ENCODE results near the gene IQSEC3. TPM values are rescaled to one million over a fixed set of nuclear protein-coding genes. Genes with fewer than 3 reads are reported as not detected.
A peak's percentile ranks its signal among the peaks of the same experiment; 100 is the strongest.

IQSEC3 gene
- total and polyA plus RNA-seq, 2 of the 13 experiments (the other 11 are each of a cell fraction or from before 2014, with no cell fraction given), result not detected

GRCh38 chr12:210277-211141 is 143.9 kb downstream of the IQSEC3 start (continued):
- TF ChIP-seq, protein P1, sequence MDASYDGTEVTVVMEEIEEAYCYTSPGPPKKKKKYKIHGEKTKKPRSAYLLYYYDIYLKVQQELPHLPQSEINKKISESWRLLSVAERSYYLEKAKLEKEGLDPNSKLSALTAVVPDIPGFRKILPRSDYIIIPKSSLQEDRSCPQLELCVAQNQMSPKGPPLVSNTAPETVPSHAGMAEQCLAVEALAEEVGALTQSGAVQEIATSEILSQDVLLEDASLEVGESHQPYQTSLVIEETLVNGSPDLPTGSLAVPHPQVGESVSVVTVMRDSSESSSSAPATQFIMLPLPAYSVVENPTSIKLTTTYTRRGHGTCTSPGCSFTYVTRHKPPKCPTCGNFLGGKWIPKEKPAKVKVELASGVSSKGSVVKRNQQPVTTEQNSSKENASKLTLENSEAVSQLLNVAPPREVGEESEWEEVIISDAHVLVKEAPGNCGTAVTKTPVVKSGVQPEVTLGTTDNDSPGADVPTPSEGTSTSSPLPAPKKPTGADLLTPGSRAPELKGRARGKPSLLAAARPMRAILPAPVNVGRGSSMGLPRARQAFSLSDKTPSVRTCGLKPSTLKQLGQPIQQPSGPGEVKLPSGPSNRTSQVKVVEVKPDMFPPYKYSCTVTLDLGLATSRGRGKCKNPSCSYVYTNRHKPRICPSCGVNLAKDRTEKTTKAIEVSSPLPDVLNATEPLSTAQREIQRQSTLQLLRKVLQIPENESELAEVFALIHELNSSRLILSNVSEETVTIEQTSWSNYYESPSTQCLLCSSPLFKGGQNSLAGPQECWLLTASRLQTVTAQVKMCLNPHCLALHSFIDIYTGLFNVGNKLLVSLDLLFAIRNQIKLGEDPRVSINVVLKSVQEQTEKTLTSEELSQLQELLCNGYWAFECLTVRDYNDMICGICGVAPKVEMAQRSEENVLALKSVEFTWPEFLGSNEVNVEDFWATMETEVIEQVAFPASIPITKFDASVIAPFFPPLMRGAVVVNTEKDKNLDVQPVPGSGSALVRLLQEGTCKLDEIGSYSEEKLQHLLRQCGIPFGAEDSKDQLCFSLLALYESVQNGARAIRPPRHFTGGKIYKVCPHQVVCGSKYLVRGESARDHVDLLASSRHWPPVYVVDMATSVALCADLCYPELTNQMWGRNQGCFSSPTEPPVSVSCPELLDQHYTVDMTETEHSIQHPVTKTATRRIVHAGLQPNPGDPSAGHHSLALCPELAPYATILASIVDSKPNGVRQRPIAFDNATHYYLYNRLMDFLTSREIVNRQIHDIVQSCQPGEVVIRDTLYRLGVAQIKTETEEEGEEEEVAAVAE (CRISPR knock-in tag; IDR thresholded peaks at IDR 0.05; ENCODE audit: borderline replicate concordance), result peak; percentile 94
- TF ChIP-seq MATR3 (CRISPR knock-in tag; IDR thresholded peaks at IDR 0.05) (no peak), SAP130 (CRISPR knock-in tag; IDR thresholded peaks at IDR 0.05; ENCODE audit: low read depth) (peak; percentile 96), ZNF598 (CRISPR knock-in tag; IDR thresholded peaks at IDR 0.05; ENCODE audit: borderline replicate concordance) (0 out of 2 replicates have a peak, but pooled peaks have one; percentile 54), ZFP62 (CRISPR knock-in tag; IDR thresholded peaks at IDR 0.05) (no peak), ZNF556 (CRISPR knock-in tag; IDR thresholded peaks at IDR 0.05; ENCODE audit: borderline replicate concordance) (peak; percentile 98), HCFC1 (IDR thresholded peaks at IDR 0.05; ENCODE audit: low read depth, low read length) (no peak), MTA3 (CRISPR knock-in tag; IDR thresholded peaks at IDR 0.05) (no peak), TGIF2 (CRISPR knock-in tag; IDR thresholded peaks at IDR 0.05) (peak; percentile 92), MIER2 (CRISPR knock-in tag; IDR thresholded peaks at IDR 0.05) (peak; percentile 82), NFYB (CRISPR knock-in tag; IDR thresholded peaks at IDR 0.05) (peak; percentile 70), RFX5 (IDR thresholded peaks at IDR 0.05; ENCODE audit: low read depth, low read length) (no peak), PCBP1 (IDR thresholded peaks at IDR 0.05; ENCODE audit: borderline replicate concordance, low read depth, low read length) (no peak), ZNF44 (CRISPR knock-in tag; IDR thresholded peaks at IDR 0.05) (no peak; the same call in 1 of the 2 replicates)
- TF ChIP-seq, protein P2, sequence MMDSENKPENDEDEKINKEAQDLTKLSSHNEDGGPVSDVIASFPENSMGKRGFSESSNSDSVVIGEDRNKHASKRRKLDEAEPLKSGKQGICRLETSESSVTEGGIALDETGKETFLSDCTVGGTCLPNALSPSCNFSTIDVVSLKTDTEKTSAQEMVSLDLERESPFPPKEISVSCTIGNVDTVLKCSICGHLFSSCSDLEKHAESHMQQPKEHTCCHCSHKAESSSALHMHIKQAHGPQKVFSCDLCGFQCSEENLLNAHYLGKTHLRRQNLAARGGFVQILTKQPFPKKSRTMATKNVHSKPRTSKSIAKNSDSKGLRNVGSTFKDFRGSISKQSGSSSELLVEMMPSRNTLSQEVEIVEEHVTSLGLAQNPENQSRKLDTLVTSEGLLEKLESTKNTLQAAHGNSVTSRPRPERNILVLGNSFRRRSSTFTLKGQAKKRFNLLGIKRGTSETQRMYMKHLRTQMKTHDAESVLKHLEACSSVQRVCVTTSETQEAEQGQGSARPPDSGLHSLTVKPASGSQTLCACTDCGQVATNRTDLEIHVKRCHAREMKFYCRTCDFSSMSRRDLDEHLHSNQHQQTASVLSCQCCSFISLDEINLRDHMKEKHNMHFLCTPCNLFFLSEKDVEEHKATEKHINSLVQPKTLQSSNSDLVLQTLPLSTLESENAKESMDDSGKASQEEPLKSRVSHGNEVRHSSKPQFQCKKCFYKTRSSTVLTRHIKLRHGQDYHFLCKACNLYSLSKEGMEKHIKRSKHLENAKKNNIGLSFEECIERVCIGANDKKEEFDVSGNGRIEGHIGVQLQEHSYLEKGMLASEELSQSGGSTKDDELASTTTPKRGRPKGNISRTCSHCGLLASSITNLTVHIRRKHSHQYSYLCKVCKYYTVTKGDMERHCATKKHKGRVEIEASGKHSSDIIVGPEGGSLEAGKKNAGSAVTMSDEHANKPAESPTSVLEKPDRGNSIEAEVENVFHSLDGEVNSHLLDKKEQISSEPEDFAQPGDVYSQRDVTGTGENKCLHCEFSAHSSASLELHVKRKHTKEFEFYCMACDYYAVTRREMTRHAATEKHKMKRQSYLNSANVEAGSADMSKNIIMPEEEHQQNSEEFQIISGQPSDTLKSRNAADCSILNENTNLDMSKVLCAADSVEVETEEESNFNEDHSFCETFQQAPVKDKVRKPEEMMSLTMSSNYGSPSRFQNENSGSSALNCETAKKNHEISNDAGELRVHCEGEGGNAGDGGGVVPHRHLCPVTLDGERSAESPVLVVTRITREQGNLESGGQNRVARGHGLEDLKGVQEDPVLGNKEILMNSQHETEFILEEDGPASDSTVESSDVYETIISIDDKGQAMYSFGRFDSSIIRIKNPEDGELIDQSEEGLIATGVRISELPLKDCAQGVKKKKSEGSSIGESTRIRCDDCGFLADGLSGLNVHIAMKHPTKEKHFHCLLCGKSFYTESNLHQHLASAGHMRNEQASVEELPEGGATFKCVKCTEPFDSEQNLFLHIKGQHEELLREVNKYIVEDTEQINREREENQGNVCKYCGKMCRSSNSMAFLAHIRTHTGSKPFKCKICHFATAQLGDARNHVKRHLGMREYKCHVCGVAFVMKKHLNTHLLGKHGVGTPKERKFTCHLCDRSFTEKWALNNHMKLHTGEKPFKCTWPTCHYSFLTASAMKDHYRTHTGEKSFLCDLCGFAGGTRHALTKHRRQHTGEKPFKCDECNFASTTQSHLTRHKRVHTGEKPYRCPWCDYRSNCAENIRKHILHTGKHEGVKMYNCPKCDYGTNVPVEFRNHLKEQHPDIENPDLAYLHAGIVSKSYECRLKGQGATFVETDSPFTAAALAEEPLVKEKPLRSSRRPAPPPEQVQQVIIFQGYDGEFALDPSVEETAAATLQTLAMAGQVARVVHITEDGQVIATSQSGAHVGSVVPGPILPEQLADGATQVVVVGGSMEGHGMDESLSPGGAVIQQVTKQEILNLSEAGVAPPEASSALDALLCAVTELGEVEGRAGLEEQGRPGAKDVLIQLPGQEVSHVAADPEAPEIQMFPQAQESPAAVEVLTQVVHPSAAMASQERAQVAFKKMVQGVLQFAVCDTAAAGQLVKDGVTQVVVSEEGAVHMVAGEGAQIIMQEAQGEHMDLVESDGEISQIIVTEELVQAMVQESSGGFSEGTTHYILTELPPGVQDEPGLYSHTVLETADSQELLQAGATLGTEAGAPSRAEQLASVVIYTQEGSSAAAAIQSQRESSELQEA (CRISPR knock-in tag; IDR thresholded peaks at IDR 0.05; ENCODE audit: not compliant biosample characterization), result no peak
- TF ChIP-seq, protein P3, sequence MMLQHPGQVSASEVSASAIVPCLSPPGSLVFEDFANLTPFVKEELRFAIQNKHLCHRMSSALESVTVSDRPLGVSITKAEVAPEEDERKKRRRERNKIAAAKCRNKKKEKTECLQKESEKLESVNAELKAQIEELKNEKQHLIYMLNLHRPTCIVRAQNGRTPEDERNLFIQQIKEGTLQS (CRISPR knock-in tag; IDR thresholded peaks at IDR 0.05), result peak; percentile 81
- TF ChIP-seq, protein P4, sequence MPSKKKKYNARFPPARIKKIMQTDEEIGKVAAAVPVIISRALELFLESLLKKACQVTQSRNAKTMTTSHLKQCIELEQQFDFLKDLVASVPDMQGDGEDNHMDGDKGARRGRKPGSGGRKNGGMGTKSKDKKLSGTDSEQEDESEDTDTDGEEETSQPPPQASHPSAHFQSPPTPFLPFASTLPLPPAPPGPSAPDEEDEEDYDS (CRISPR knock-in tag; IDR thresholded peaks at IDR 0.05), result no peak; the same call in 1 of the 2 replicates
